Uterus (tissue), 4 donors: ENCODE measurements around the gene PLIN4. TPM values are rescaled to one million over a fixed set of nuclear protein-coding genes. Genes with fewer than 3 reads are reported as not detected.

Source experiments
- DNase-seq, 2 donors: peaks; one replicate each; pipeline ENCODE4 v3.0.0-alpha.2; 2019 to 2020
- H3K27ac ChIP-seq, 2 donors: fragments of 200-600 bp; sonication (generic); 1 replicate in 1 of 2; 2 replicates in 1 of 2; pipeline ENCODE4 v1.5.1; 2016 to 2018
- H3K27me3 ChIP-seq, 2 donors: fragments of 200-600 bp; sonication (generic); one replicate each; pipeline ENCODE4 v1.5.1; 2018 to 2019; ENCODE audit warnings: control low read depth in 1 of 2
- H3K36me3 ChIP-seq, 2 donors: fragments of 200-600 bp; sonication (generic); one replicate each; pipeline ENCODE4 v1.5.1; 2019; ENCODE audit warnings: control low read depth in 1 of 2
- H3K4me1 ChIP-seq, 2 donors: fragments of 200-600 bp; sonication (generic); one replicate each; pipeline ENCODE4 v1.5.1; 2018 to 2019; ENCODE audit warnings: control low read depth in 1 of 2
- H3K4me3 ChIP-seq, 2 donors: fragments of 200-600 bp; sonication (generic); 1 replicate in 1 of 2; 2 replicates in 1 of 2; pipeline ENCODE4 v1.5.1; 2018 to 2019; ENCODE audit warnings: mild to moderate bottlenecking in 1 of 2
- H3K9me3 ChIP-seq, 2 donors: fragments of 200-600 bp; sonication (generic); one replicate each; pipeline ENCODE4 v1.5.1; 2019; ENCODE audit warnings: control low read depth in 1 of 2
- POLR2A ChIP-seq, 2 donors: fragments of 450-650 bp; IDR thresholded peaks; one replicate each; pipeline ENCODE4 v1.6.1; 2016; ENCODE audit warnings: antibody characterized with exemption in 2 of 2, mild to moderate bottlenecking in 1 of 2, moderate library complexity in 1 of 2
- intact Hi-C: fragments of 100-400 bp; cut with DNase I; formaldehyde crosslinking; loops from one replicate; pipeline ENCODE4 v1.15.1; 2023; ENCODE audit warnings: low total_unique reads
- total RNA-seq, 4 donors: library from RNA; depleted of rRNA in 3 of 4; stranded (reverse); fragments of >200 nt in 3 of 4; gene quantifications; one replicate each; pipeline versions ENCODE4 v1.1.0 to v1.2.4, GENCODE V29; 2014 to 2023
- TF ChIP-seq, protein P1 (sequence below), 4 experiments: fragments of 200-600 bp in 2 of 4; fragments of 450-650 bp in 2 of 4; sonication (generic) in 2 of 4; IDR thresholded peaks; one replicate each; pipeline ENCODE4 v1.5.1; 2016 to 2019; ENCODE audit warnings: antibody characterized with exemption in 4 of 4, mild to moderate bottlenecking in 2 of 4, moderate library complexity in 1 of 4
- donor health status: DM: yes; HTN: yes; CAD: no.

The PLIN4 gene
- total RNA-seq, 4 donors from 2014 or later = 7.9 to 78.3 (median 16.2) TPM

DNA sequence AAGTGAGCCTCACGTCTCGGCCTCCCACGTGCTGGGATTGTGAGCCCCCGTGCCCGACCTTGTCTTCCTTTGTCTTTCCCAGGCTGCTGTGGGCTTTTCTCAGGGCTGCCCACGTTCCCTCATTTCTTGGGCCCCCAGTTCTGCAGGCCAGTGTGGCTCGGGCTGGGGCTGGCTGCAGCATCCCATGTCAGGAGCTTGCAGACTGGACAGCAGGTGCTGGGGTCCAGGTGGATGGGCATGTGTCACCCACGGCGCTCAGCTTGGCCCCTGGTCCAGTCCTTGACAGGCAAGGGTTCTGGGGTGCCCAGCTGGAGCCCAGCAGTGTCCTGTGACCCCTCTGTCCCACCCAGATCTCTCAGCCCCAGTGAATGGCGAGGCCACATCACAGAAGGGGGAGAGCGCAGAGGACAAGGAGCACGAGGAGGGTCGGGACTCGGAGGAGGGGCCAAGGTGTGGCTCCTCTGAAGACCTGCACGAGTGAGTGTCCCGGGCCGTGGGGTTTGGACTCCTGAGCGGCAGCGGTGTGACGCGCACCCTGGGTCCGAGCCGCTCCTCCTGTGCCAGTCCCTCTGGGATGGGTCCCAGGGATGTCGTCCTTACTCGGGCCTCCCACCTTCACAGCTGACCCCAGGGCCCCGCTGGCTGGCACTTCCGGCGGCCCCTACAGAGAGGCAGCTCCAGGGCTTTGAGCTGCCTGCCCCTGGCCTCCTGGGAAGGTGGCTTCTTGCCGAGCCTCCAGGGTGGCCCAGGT is 17.3 kb downstream of the PLIN4 start:
- H3K36me3 ChIP-seq = no peaks in the 10 kb centered on the region
- no peaks in the 10 kb centered on the region for H3K27me3 ChIP-seq
- TF ChIP-seq, protein P1, sequence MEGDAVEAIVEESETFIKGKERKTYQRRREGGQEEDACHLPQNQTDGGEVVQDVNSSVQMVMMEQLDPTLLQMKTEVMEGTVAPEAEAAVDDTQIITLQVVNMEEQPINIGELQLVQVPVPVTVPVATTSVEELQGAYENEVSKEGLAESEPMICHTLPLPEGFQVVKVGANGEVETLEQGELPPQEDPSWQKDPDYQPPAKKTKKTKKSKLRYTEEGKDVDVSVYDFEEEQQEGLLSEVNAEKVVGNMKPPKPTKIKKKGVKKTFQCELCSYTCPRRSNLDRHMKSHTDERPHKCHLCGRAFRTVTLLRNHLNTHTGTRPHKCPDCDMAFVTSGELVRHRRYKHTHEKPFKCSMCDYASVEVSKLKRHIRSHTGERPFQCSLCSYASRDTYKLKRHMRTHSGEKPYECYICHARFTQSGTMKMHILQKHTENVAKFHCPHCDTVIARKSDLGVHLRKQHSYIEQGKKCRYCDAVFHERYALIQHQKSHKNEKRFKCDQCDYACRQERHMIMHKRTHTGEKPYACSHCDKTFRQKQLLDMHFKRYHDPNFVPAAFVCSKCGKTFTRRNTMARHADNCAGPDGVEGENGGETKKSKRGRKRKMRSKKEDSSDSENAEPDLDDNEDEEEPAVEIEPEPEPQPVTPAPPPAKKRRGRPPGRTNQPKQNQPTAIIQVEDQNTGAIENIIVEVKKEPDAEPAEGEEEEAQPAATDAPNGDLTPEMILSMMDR (IDR thresholded peaks at IDR 0.05) = no peak
- TF ChIP-seq POLR2A (IDR thresholded peaks at IDR 0.05) = no peak
- no peaks in the 10 kb centered on the region for H3K4me1 ChIP-seq
- no peak for DNase-seq
- no peak overlapping the region for H3K4me3 ChIP-seq
- intact Hi-C loops = no loop called here
- no peak overlapping the region for H3K27ac ChIP-seq
- no peaks in the 10 kb centered on the region for H3K9me3 ChIP-seq

DNA sequence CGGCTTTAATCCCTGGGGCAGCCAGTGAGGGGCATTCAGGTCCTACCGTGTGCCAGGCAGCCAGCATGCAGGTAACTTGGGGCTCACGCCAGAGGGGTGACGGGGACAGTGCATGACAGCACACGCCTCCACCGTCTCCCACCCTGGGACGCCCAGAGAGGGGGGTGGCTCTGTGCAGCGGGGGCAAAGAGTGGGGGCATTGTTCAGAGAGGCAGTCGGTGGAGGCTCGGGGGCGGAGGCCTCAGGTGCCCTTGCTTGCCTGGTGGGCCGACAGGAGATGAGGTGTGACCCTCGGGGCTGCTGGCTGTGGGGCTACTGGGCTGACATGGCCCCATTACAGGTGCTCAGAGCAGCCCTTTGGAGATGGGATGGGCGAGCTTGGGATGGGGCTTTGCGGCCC is 18.4 kb downstream of the PLIN4 start:
- H3K36me3 ChIP-seq = no peaks in the 10 kb centered on the region
- no peak for DNase-seq
- H3K27me3 ChIP-seq = no peaks in the 10 kb centered on the region
- H3K9me3 ChIP-seq = no peaks in the 10 kb centered on the region
- intact Hi-C loops = no loop called here
- H3K27ac ChIP-seq = no peak overlapping the region
- H3K4me1 ChIP-seq = no peaks in the 10 kb centered on the region
- H3K4me3 ChIP-seq = no peak overlapping the region
- TF ChIP-seq POLR2A (IDR thresholded peaks at IDR 0.05) = no peak
- TF ChIP-seq, protein P1 (IDR thresholded peaks at IDR 0.05) = no peak

DNA sequence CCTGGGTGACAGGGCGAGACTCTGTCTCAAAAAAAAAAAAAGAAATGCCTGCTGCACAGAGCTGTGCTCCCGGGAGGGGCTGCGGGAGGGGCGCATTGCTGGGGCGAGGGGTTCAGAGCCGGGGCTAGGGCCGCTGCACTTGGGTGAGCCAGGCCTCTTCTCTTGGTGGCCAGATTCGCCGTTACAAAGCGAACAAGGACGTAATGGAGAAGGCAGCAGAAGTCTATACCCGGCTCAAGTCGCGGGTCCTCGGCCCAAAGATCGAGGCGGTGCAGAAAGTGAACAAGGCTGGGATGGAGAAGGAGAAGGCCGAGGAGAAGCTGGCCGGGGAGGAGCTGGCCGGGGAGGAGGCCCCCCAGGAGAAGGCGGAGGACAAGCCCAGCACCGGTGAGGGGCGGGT is 19.0 kb downstream of the PLIN4 start:
- Histone ChIP-seq H3K9me3 (no peaks in the 10 kb centered on the region), H3K4me3 (no peak overlapping the region), H3K4me1 (no peaks in the 10 kb centered on the region), H3K27ac (no peak overlapping the region), H3K27me3 (no peaks in the 10 kb centered on the region), H3K36me3 (no peaks in the 10 kb centered on the region)
- no peak for DNase-seq
- TF ChIP-seq POLR2A (IDR thresholded peaks at IDR 0.05) = no peak
- TF ChIP-seq, protein P1 (IDR thresholded peaks at IDR 0.05) = no peak
- intact Hi-C loops = no loop called here

DNA sequence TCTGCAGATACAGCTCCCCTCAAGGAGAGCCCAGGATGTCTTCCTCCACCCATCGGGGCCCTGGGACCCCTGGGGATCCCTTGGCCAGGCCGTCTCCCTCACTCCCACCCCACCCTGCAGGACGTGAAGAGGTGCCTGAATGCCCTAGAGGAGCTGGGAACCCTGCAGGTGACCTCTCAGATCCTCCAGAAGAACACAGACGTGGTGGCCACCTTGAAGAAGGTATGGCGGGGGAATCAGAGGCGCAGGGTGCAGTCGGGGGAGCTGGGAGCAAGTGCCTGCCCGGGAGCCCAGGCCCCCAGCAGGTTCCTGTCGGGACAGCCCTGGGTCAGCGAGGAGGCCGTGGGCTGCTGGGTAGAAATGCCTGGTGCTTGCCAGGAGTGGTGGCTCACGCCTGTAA is 19.6 kb downstream of the PLIN4 start:
- H3K4me1 ChIP-seq = no peaks in the 10 kb centered on the region
- H3K27me3 ChIP-seq = no peaks in the 10 kb centered on the region
- TF ChIP-seq, protein P1 (IDR thresholded peaks at IDR 0.05) = no peak
- no peak for TF ChIP-seq POLR2A (IDR thresholded peaks at IDR 0.05)
- DNase-seq = no peak
- H3K4me3 ChIP-seq = no peak overlapping the region
- no peaks in the 10 kb centered on the region for H3K9me3 ChIP-seq
- no peak overlapping the region for H3K27ac ChIP-seq
- H3K36me3 ChIP-seq = no peaks in the 10 kb centered on the region
- intact Hi-C loops = no loop called here

DNA sequence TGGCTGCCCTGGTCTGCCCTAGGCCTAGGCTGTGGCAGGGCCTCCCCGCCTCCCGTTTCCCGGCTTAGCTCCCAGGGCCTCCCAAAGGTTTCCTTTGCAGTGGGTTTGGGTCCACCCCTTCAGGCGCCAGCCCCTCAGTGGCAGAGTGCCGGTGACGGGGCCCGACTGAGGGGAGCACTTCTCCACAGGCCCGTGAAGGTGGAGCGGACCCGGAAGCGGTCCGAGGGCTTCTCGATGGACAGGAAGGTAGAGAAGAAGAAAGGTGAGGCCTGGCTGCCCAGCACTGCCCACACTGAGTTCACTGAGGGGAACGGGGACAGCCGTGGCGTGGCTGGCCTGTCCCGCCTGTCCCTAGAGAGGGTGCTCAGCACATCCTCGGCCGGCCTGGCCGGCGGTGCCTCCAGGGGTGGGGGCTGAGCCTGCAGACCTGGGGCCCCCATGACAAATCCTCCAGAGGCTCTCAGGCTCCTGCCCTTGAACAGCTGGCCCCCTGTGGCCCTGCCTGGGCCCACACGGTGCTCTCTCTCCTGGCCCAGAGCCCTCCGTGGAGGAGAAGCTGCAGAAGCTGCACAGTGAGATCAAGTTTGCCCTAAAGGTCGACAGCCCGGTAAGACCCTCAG is 20.4 kb downstream of the PLIN4 start:
- no peak overlapping the region for H3K4me3 ChIP-seq
- TF ChIP-seq POLR2A (IDR thresholded peaks at IDR 0.05) = no peak
- TF ChIP-seq, protein P1 (IDR thresholded peaks at IDR 0.05) = no peak
- no peaks in the 10 kb centered on the region for H3K4me1 ChIP-seq
- H3K27me3 ChIP-seq = no peaks in the 10 kb centered on the region
- no peak overlapping the region for H3K27ac ChIP-seq
- no peaks in the 10 kb centered on the region for H3K9me3 ChIP-seq
- no peaks in the 10 kb centered on the region for H3K36me3 ChIP-seq
- intact Hi-C loops = no loop called here
- DNase-seq = no peak
